ENCODE results near the gene DRC3.
"Not testable (repeated sequence)": the region's sequence is repeated elsewhere in the genome, so short reads cannot be mapped to it uniquely, and the experiment has no call there.

DRC3 gene

GRCh38 chr17:17972126-17972951 is at the start of gene DRC3, which contains the start of gene TOM1L2:
DRC3 (plus strand) TSS chr17:17972862; CDS start chr17:17977599, 4,737 bp downstream.
TOM1L2 (minus strand) TSS chr17:17972400; CDS start chr17:17972313, 87 bp downstream.
- DNase-seq (ENCODE audit: low read depth), result peak; percentile 100

GRCh38 chr17:17924131-17924856 is 48.4 kb upstream of the DRC3 start:
- DNase-seq (ENCODE audit: low read depth), result no peak

GRCh38 chr17:17924857-17925250 is 47.8 kb upstream of the DRC3 start:
- no peak for DNase-seq (ENCODE audit: low read depth)

GRCh38 chr17:17926036-17926435 is 46.6 kb upstream of the DRC3 start:
- no peak for DNase-seq (ENCODE audit: low read depth)

- DNase-seq (ENCODE audit: low read depth), result no peak
Measured at GRCh38 chr17:17926840-17927449, 45.7 kb upstream of the DRC3 start.

- no peak for DNase-seq (ENCODE audit: low read depth)
Measured at GRCh38 chr17:17928398-17929287, 44.0 kb upstream of the DRC3 start.

GRCh38 chr17:17929655-17930380 is 42.8 kb upstream of the DRC3 start:
- no peak for DNase-seq (ENCODE audit: low read depth)

- DNase-seq (ENCODE audit: low read depth), result no peak
Measured at GRCh38 chr17:17930674-17931073, 42.0 kb upstream of the DRC3 start.

GRCh38 chr17:17931159-17931558 is 41.5 kb upstream of the DRC3 start:
- DNase-seq (ENCODE audit: low read depth), result no peak

- no peak for DNase-seq (ENCODE audit: low read depth)
Measured at GRCh38 chr17:17933775-17934174, 38.9 kb upstream of the DRC3 start.

- DNase-seq (ENCODE audit: low read depth), result no peak
Measured at GRCh38 chr17:17934214-17934613, 38.4 kb upstream of the DRC3 start.

- DNase-seq (ENCODE audit: low read depth), result no peak
Measured at GRCh38 chr17:17934806-17935205, 37.9 kb upstream of the DRC3 start.

GRCh38 chr17:17935321-17936271 is 37.1 kb upstream of the DRC3 start:
- DNase-seq (ENCODE audit: low read depth), result no peak

- DNase-seq (ENCODE audit: low read depth), result no peak
Measured at GRCh38 chr17:17937201-17937853, 35.3 kb upstream of the DRC3 start.

GRCh38 chr17:17937958-17938357 is 34.7 kb upstream of the DRC3 start:
- DNase-seq (ENCODE audit: low read depth), result no peak

- DNase-seq (ENCODE audit: low read depth), result no peak
Measured at GRCh38 chr17:17938388-17939107, 34.1 kb upstream of the DRC3 start.

- DNase-seq (ENCODE audit: low read depth), result not testable (repeated sequence)
Measured at GRCh38 chr17:17939941-17940340, 32.7 kb upstream of the DRC3 start.

GRCh38 chr17:17940441-17940911 is 32.2 kb upstream of the DRC3 start:
- DNase-seq (ENCODE audit: low read depth), result no peak

- DNase-seq (ENCODE audit: low read depth), result no peak
Measured at GRCh38 chr17:17941015-17941414, 31.6 kb upstream of the DRC3 start.
